HepG2 (cell line): ENCODE results near the gene ANGPTL5. TPM values are rescaled to one million over a fixed set of nuclear protein-coding genes. Genes with fewer than 3 reads are reported as not detected.

Experiments
- FOXK2 ChIP-seq: fragments of 450-650 bp; IDR thresholded peaks from 2 replicates; pipeline ENCODE4 v1.6.1; 2016
- FOXO1 ChIP-seq: sonication (generic); formaldehyde crosslinking; IDR thresholded peaks from 2 replicates; pipeline ENCODE4 v1.4.0; 2020; ENCODE audit warnings: missing genetic modification reagents
- SATB2 ChIP-seq: sonication (generic); formaldehyde crosslinking; IDR thresholded peaks from 2 replicates; pipeline ENCODE4 v1.5.0; 2020; ENCODE audit warnings: missing genetic modification reagents
- SIX1 ChIP-seq: sonication (generic); formaldehyde crosslinking; IDR thresholded peaks from 2 replicates; pipeline ENCODE4 v1.4.0; 2020; ENCODE audit warnings: missing genetic modification reagents, borderline replicate concordance
- TBL1XR1 ChIP-seq: fragments of 150-350 bp; IDR thresholded peaks from 2 replicates; pipeline ENCODE4 v1.6.1; 2014; ENCODE audit warnings: borderline replicate concordance, low read length; ENCODE audit not compliant: partially characterized antibody
- ZFYVE20 ChIP-seq: sonication (generic); formaldehyde crosslinking; IDR thresholded peaks from 2 replicates; pipeline ENCODE4 v1.8.0; 2023; ENCODE audit warnings: low read depth, mild to moderate bottlenecking, moderate library complexity, missing genetic modification reagents, borderline replicate concordance
- ZKSCAN8 ChIP-seq: IDR thresholded peaks from 2 replicates; pipeline ENCODE4 v1.6.1; 2016; ENCODE audit warnings: borderline replicate concordance, missing genetic modification reagents, missing compliant biosample characterization
- ZNF354B ChIP-seq: sonication (generic); formaldehyde crosslinking; IDR thresholded peaks from 2 replicates; pipeline ENCODE4 v1.8.0; 2022; ENCODE audit warnings: mild to moderate bottlenecking, missing genetic modification reagents
- ZNF788 ChIP-seq: sonication (generic); formaldehyde crosslinking; IDR thresholded peaks from 2 replicates; pipeline ENCODE4 v1.5.0; 2020; ENCODE audit warnings: mild to moderate bottlenecking, missing genetic modification reagents, borderline replicate concordance
- ZSCAN5A ChIP-seq: sonication (generic); formaldehyde crosslinking; IDR thresholded peaks from 2 replicates; pipeline ENCODE4 v1.8.0; 2022; ENCODE audit warnings: mild to moderate bottlenecking, missing genetic modification reagents, borderline replicate concordance
- polyA plus RNA-seq, 8 experiments: library from polyadenylated mRNA; depleted of rRNA in 3 of 8; stranded (reverse) in 7 of 8; unstranded in 1 of 8; fragments of >200 nt; fragmentation: Illumina TruSeq in 4 of 8; extraction: Trizol in 4 of 8; gene quantifications; 2 replicates each; pipeline versions ENCODE4 v1.2.1 to v1.2.3, GENCODE V29; 2011 to 2016; ENCODE audit warnings: low read depth in 4 of 8, missing spikeins in 1 of 8, mixed read lengths in 1 of 8; ENCODE audit not compliant: insufficient read depth in 1 of 8
- total RNA-seq, 5 experiments: library from RNA; depleted of rRNA; stranded (reverse); fragments of >200 nt; fragmentation: Illumina TruSeq; extraction: Trizol; gene quantifications; 2 replicates each; pipeline ENCODE4 v1.2.3, GENCODE V29; 2016; ENCODE audit warnings: low read depth in 1 of 5
- TF ChIP-seq, protein P1 (sequence below): fragments of 450-650 bp; IDR thresholded peaks from 2 replicates; pipeline ENCODE4 v1.6.1; 2017; ENCODE audit warnings: mild to moderate bottlenecking
- TF ChIP-seq, protein P2 (sequence below): sonication (generic); IDR thresholded peaks from 2 replicates; pipeline ENCODE4 v1.6.1; 2016; ENCODE audit warnings: low read depth, borderline replicate concordance
- TF ChIP-seq, protein P3 (sequence below): sonication (generic); formaldehyde crosslinking; IDR thresholded peaks from 2 replicates; pipeline ENCODE4 v1.5.0; 2020; ENCODE audit warnings: mild to moderate bottlenecking, missing genetic modification reagents, borderline replicate concordance
- TF ChIP-seq, protein P4 (sequence below): sonication (generic); formaldehyde crosslinking; IDR thresholded peaks from 2 replicates; pipeline ENCODE4 v1.5.0; 2020; ENCODE audit warnings: missing genetic modification reagents

ANGPTL5 gene
- total and polyA plus RNA-seq, 2 of the 13 experiments (the other 11 are each of a cell fraction or from before 2014, with no cell fraction given), result not detected

DNA sequence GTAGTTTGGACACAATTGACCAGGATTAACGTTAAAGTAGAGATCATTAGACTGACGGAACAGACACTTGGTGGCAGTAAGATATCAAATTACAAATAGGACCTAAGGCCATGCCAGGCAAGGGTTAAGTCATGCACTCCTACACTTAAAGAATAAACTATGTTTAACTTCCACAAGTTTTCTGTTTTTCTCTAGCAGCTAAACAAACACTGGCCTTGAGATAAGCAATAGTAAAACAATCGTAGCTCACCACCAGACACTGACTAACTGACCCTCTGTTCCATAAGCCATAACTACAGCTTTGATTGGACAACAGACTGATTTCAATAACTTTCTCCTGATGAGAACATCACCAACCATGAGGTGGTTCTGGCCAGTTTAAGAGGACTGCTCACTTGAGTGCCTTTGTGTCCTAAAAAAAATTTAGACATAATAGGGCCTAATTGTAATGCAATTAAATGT is 3.5 kb downstream of the ANGPTL5 start (continued):
- TF ChIP-seq FOXO1 (CRISPR knock-in tag) (no peak), ZSCAN5A (CRISPR knock-in tag) (no peak), ZKSCAN8 (CRISPR knock-in tag) (no peak), SIX1 (CRISPR knock-in tag) (peak; percentile 95), ZNF788 (CRISPR knock-in tag) (no peak), SATB2 (CRISPR knock-in tag) (no peak), ZFYVE20 (CRISPR knock-in tag) (no peak), ZNF354B (no peak), FOXK2 (no peak), TBL1XR1 (no peak)
- TF ChIP-seq, protein P1, sequence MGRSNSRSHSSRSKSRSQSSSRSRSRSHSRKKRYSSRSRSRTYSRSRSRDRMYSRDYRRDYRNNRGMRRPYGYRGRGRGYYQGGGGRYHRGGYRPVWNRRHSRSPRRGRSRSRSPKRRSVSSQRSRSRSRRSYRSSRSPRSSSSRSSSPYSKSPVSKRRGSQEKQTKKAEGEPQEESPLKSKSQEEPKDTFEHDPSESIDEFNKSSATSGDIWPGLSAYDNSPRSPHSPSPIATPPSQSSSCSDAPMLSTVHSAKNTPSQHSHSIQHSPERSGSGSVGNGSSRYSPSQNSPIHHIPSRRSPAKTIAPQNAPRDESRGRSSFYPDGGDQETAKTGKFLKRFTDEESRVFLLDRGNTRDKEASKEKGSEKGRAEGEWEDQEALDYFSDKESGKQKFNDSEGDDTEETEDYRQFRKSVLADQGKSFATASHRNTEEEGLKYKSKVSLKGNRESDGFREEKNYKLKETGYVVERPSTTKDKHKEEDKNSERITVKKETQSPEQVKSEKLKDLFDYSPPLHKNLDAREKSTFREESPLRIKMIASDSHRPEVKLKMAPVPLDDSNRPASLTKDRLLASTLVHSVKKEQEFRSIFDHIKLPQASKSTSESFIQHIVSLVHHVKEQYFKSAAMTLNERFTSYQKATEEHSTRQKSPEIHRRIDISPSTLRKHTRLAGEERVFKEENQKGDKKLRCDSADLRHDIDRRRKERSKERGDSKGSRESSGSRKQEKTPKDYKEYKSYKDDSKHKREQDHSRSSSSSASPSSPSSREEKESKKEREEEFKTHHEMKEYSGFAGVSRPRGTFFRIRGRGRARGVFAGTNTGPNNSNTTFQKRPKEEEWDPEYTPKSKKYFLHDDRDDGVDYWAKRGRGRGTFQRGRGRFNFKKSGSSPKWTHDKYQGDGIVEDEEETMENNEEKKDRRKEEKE, result no peak
- TF ChIP-seq, protein P2, sequence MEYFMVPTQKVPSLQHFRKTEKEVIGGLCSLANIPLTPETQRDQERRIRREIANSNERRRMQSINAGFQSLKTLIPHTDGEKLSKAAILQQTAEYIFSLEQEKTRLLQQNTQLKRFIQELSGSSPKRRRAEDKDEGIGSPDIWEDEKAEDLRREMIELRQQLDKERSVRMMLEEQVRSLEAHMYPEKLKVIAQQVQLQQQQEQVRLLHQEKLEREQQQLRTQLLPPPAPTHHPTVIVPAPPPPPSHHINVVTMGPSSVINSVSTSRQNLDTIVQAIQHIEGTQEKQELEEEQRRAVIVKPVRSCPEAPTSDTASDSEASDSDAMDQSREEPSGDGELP, result no peak
- TF ChIP-seq, protein P3, sequence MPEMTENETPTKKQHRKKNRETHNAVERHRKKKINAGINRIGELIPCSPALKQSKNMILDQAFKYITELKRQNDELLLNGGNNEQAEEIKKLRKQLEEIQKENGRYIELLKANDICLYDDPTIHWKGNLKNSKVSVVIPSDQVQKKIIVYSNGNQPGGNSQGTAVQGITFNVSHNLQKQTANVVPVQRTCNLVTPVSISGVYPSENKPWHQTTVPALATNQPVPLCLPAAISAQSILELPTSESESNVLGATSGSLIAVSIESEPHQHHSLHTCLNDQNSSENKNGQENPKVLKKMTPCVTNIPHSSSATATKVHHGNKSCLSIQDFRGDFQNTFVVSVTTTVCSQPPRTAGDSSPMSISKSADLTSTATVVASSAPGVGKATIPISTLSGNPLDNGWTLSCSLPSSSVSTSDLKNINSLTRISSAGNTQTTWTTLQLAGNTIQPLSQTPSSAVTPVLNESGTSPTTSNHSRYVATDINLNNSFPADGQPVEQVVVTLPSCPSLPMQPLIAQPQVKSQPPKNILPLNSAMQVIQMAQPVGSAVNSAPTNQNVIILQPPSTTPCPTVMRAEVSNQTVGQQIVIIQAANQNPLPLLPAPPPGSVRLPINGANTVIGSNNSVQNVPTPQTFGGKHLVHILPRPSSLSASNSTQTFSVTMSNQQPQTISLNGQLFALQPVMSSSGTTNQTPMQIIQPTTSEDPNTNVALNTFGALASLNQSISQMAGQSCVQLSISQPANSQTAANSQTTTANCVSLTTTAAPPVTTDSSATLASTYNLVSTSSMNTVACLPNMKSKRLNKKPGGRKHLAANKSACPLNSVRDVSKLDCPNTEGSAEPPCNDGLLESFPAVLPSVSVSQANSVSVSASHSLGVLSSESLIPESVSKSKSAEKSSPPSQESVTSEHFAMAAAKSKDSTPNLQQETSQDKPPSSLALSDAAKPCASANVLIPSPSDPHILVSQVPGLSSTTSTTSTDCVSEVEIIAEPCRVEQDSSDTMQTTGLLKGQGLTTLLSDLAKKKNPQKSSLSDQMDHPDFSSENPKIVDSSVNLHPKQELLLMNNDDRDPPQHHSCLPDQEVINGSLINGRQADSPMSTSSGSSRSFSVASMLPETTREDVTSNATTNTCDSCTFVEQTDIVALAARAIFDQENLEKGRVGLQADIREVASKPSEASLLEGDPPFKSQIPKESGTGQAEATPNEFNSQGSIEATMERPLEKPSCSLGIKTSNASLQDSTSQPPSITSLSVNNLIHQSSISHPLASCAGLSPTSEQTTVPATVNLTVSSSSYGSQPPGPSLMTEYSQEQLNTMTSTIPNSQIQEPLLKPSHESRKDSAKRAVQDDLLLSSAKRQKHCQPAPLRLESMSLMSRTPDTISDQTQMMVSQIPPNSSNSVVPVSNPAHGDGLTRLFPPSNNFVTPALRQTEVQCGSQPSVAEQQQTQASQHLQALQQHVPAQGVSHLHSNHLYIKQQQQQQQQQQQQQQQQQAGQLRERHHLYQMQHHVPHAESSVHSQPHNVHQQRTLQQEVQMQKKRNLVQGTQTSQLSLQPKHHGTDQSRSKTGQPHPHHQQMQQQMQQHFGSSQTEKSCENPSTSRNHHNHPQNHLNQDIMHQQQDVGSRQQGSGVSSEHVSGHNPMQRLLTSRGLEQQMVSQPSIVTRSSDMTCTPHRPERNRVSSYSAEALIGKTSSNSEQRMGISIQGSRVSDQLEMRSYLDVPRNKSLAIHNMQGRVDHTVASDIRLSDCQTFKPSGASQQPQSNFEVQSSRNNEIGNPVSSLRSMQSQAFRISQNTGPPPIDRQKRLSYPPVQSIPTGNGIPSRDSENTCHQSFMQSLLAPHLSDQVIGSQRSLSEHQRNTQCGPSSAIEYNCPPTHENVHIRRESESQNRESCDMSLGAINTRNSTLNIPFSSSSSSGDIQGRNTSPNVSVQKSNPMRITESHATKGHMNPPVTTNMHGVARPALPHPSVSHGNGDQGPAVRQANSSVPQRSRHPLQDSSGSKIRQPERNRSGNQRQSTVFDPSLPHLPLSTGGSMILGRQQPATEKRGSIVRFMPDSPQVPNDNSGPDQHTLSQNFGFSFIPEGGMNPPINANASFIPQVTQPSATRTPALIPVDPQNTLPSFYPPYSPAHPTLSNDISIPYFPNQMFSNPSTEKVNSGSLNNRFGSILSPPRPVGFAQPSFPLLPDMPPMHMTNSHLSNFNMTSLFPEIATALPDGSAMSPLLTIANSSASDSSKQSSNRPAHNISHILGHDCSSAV (CRISPR knock-in tag), result no peak
- TF ChIP-seq, protein P4, sequence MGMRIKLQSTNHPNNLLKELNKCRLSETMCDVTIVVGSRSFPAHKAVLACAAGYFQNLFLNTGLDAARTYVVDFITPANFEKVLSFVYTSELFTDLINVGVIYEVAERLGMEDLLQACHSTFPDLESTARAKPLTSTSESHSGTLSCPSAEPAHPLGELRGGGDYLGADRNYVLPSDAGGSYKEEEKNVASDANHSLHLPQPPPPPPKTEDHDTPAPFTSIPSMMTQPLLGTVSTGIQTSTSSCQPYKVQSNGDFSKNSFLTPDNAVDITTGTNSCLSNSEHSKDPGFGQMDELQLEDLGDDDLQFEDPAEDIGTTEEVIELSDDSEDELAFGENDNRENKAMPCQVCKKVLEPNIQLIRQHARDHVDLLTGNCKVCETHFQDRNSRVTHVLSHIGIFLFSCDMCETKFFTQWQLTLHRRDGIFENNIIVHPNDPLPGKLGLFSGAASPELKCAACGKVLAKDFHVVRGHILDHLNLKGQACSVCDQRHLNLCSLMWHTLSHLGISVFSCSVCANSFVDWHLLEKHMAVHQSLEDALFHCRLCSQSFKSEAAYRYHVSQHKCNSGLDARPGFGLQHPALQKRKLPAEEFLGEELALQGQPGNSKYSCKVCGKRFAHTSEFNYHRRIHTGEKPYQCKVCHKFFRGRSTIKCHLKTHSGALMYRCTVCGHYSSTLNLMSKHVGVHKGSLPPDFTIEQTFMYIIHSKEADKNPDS (CRISPR knock-in tag), result no peak
